Activated CD8-positive, alpha-beta memory T cell treated with anti-CD3 and anti-CD28 coated beads for 48 hours (primary cell): ENCODE data around the gene UBQLN1.
A peak's percentile ranks its signal among the peaks of the same experiment; 100 is the strongest.

ENCODE experiments used
- DNase-seq, 3 experiments: peaks; one replicate each; pipeline ENCODE4 v3.0.0-alpha.2; 2020; ENCODE audit warnings: low read depth in 2 of 3, low spot score in 2 of 3

UBQLN1 gene

GRCh38 chr9:83691492-83691891 is 16.3 kb downstream of the UBQLN1 start:
- no peak for DNase-seq

GRCh38 chr9:83688921-83689320 is 18.8 kb downstream of the UBQLN1 start:
- no peak for DNase-seq

GRCh38 chr9:83681490-83681889 is 26.3 kb downstream of the UBQLN1 start:
- DNase-seq: no peak

- no peak for DNase-seq
These were observed 27.5 kb downstream of the UBQLN1 start for GRCh38 chr9:83680233-83680632.

- no peak for DNase-seq
These were observed 30.2 kb downstream of the UBQLN1 start for GRCh38 chr9:83677596-83677995.

- no peak for DNase-seq
These were observed 32.3 kb downstream of the UBQLN1 start for GRCh38 chr9:83675466-83675865.

- DNase-seq: no peak
These were observed 36.3 kb downstream of the UBQLN1 start for GRCh38 chr9:83671451-83671850.

- no peak for DNase-seq
These were observed 37.4 kb downstream of the UBQLN1 start for GRCh38 chr9:83670381-83670780.

- DNase-seq: no peak
These were observed 38.7 kb downstream of the UBQLN1 start for GRCh38 chr9:83669067-83669466.

GRCh38 chr9:83665580-83666200 is 42.1 kb downstream of the UBQLN1 start:
- DNase-seq: no peak

GRCh38 chr9:83662933-83663332 is 44.8 kb downstream of the UBQLN1 start:
- DNase-seq: no peak

- DNase-seq: no peak
These were observed 50.8 kb downstream of the UBQLN1 start for GRCh38 chr9:83656952-83657351.

- DNase-seq: no peak
These were observed 51.6 kb downstream of the UBQLN1 start for GRCh38 chr9:83656032-83656680.

GRCh38 chr9:83655433-83655832 is 52.3 kb downstream of the UBQLN1 start:
- DNase-seq: no peak

GRCh38 chr9:83652433-83652832 is 55.3 kb downstream of the UBQLN1 start:
- DNase-seq: no peak

- DNase-seq: no peak
These were observed 56.2 kb downstream of the UBQLN1 start for GRCh38 chr9:83651558-83651957.

GRCh38 chr9:83649515-83649914 is 58.2 kb downstream of the UBQLN1 start:
- DNase-seq: no peak

GRCh38 chr9:83649080-83649479 is 58.7 kb downstream of the UBQLN1 start:
- DNase-seq: peak; percentile 30 to 57 (median 37)

- DNase-seq: no peak
These were observed 61.1 kb downstream of the UBQLN1 start for GRCh38 chr9:83646500-83647239.

- no peak for DNase-seq
These were observed 65.0 kb downstream of the UBQLN1 start for GRCh38 chr9:83642793-83643192.

- DNase-seq: no peak
These were observed 68.5 kb downstream of the UBQLN1 start for GRCh38 chr9:83639266-83639665.

GRCh38 chr9:83637389-83637788 is 70.4 kb downstream of the UBQLN1 start:
- DNase-seq: no peak
